HG02642 (cell line): ENCODE results near the gene MIB1.
A peak's percentile ranks its signal among the peaks of the same experiment; 100 is the strongest.

Experiments used
- ATAC-seq: cut with Tn5 transposase; IDR thresholded peaks from one replicate; pipeline ENCODE4 v1.9.1; 2021; ENCODE audit warnings: mild to moderate bottlenecking; ENCODE audit not compliant: unreplicated experiment, poor library complexity

MIB1 gene

GRCh38 chr18:21864386-21864785, 123.8 kb downstream of the MIB1 start:
- ATAC-seq = no peak

GRCh38 chr18:21865043-21865442, 124.5 kb downstream of the MIB1 start:
- no peak for ATAC-seq

- no peak for ATAC-seq
Measured at GRCh38 chr18:21868770-21869169, 128.2 kb downstream of the MIB1 start.

- ATAC-seq = no peak
Measured at GRCh38 chr18:21889570-21889969, 149.0 kb downstream of the MIB1 start.

GRCh38 chr18:21894619-21895367, 154.2 kb downstream of the MIB1 start:
- no peak for ATAC-seq

- no peak for ATAC-seq
Measured at GRCh38 chr18:21896732-21897336, 156.2 kb downstream of the MIB1 start.

GRCh38 chr18:21897811-21898210, 157.2 kb downstream of the MIB1 start:
- peak; percentile 77 for ATAC-seq

- no peak for ATAC-seq
Measured at GRCh38 chr18:21900605-21901352, 160.2 kb downstream of the MIB1 start.

GRCh38 chr18:21901423-21901945, 160.9 kb downstream of the MIB1 start:
- ATAC-seq = no peak

GRCh38 chr18:21903709-21904108, 163.1 kb downstream of the MIB1 start:
- ATAC-seq = no peak

GRCh38 chr18:21904856-21905255, 164.3 kb downstream of the MIB1 start:
- ATAC-seq = no peak

GRCh38 chr18:21907451-21907850, 166.9 kb downstream of the MIB1 start:
- ATAC-seq = no peak

- no peak for ATAC-seq
Measured at GRCh38 chr18:21908711-21909110, 168.1 kb downstream of the MIB1 start.

- no peak for ATAC-seq
Measured at GRCh38 chr18:21910906-21911305, 170.3 kb downstream of the MIB1 start.

GRCh38 chr18:21911551-21911950, 171.0 kb downstream of the MIB1 start:
- ATAC-seq = no peak

GRCh38 chr18:21912339-21913239, 172.0 kb downstream of the MIB1 start:
- no peak for ATAC-seq

- ATAC-seq = no peak
Measured at GRCh38 chr18:21914739-21915319, 174.2 kb downstream of the MIB1 start.

GRCh38 chr18:21915546-21915945, 175.0 kb downstream of the MIB1 start:
- ATAC-seq = no peak

GRCh38 chr18:21916594-21916993, 176.0 kb downstream of the MIB1 start:
- no peak for ATAC-seq

- no peak for ATAC-seq
Measured at GRCh38 chr18:21918693-21919092, 178.1 kb downstream of the MIB1 start.
